Left renal cortex interstitium (tissue), 4 donors: ENCODE data around the gene BAIAP2L1. TPM values are rescaled to one million over a fixed set of nuclear protein-coding genes. Genes with fewer than 3 reads are reported as not detected.

Experiments used
- DNase-seq, 4 donors: peaks; one replicate each; pipeline ENCODE4 v3.0.0-alpha.2; 2013; ENCODE audit warnings: low read depth in 4 of 4, low spot score in 2 of 4, missing footprints in 1 of 4
- polyA plus RNA-seq, 4 donors: library from polyadenylated mRNA; unstranded; fragments of 120-200 nt; gene quantifications; one replicate each; pipeline ENCODE4 v1.2.1, GENCODE V29; 2013; ENCODE audit not compliant: insufficient read length in 4 of 4

The BAIAP2L1 gene
- polyA plus RNA-seq, 4 donors: 10.6 to 17.7 (median 13.1) TPM

GRCh38 chr7:98250789-98251188 is 150.1 kb downstream of the BAIAP2L1 start:
- no peak for DNase-seq

GRCh38 chr7:98249106-98249505 is 151.8 kb downstream of the BAIAP2L1 start:
- DNase-seq: no peak

- no peak for DNase-seq
These were observed 152.7 kb downstream of the BAIAP2L1 start for GRCh38 chr7:98248156-98248555.

- no peak for DNase-seq
These were observed 156.0 kb downstream of the BAIAP2L1 start for GRCh38 chr7:98244871-98245270.

GRCh38 chr7:98242934-98243333 is 158.0 kb downstream of the BAIAP2L1 start:
- no peak for DNase-seq

GRCh38 chr7:98242342-98242741 is 158.5 kb downstream of the BAIAP2L1 start:
- DNase-seq: no peak

- DNase-seq: no peak
These were observed 159.1 kb downstream of the BAIAP2L1 start for GRCh38 chr7:98241674-98242241.

Other genes with a start within 250 kb of the BAIAP2L1 start
- under 1 TPM; 0.20 to 0.43 (median 0.32) TPM for gene BHLHA15, start 189.7 kb downstream of the BAIAP2L1 start, polyA plus RNA-seq
- gene TECPR1, start 148.9 kb downstream of the BAIAP2L1 start, polyA plus RNA-seq: 10 to 100 TPM; 13.8 to 26.9 (median 20.4) TPM
- gene BRI3, start 119.4 kb downstream of the BAIAP2L1 start, polyA plus RNA-seq: 100 to 1,000 TPM in 1 of 4 donors, 10 to 100 TPM in 3; 85.2 to 128 (median 90.1) TPM
- gene NPTX2, start 216.2 kb upstream of the BAIAP2L1 start, polyA plus RNA-seq: 1 to 10 TPM; 3.3 to 6.0 (median 4.7) TPM